HepG2 (cell line): ENCODE measurements around the gene PTGIS. TPM values are rescaled to one million over a fixed set of nuclear protein-coding genes. Genes with fewer than 3 reads are reported as not detected.

Experiments used
- ATAC-seq: fragments of 200-7000 bp; cut with Tn5 transposase; 3 replicates; pipeline ENCODE4 v1.9.1; 2020; ENCODE audit warnings: mild to moderate bottlenecking, moderate library complexity
- BruUV-seq: library from RNA; stranded (reverse); fragments of 400-500 nt; replicated peaks from 2 replicates; lab custom pipeline; 2021; lab: Mats Ljungman, UMichigan
- CTCF ChIA-PET: fragments of 300-600 bp; formaldehyde crosslinking; extraction: SDS; loops from one replicate; lab custom pipeline; 2021; ENCODE audit warnings: low total read pairs, inconsistent platforms, low intra/inter-chr PET ratio; lab: Yijun Ruan, JAX
- POLR2A ChIA-PET: fragments of 350-600 bp; sonication (Branson Sonifier 250); formaldehyde crosslinking; loops from one replicate; lab custom pipeline; 2020; ENCODE audit warnings: antibody characterized with exemption, inconsistent platforms; lab: Yijun Ruan, JAX
- DNase-seq: peaks from one replicate; pipeline ENCODE4 v3.0.0-alpha.2; 2015; ENCODE audit warnings: low spot score
- FAIRE-seq: peaks from 3 replicates; lab custom pipeline; 2011; peaks lifted over from hg19 to GRCh38; lab: Jason Lieb, UNC
- H2AFZ ChIP-seq: one replicate; pipeline ENCODE4 v1.6.1; 2011; ENCODE audit warnings: low read length, inconsistent platforms
- H3K27ac ChIP-seq: fragments of 300-600 bp; 3 replicates; pipeline ENCODE4 v1.8.0; 2011; ENCODE audit warnings: mixed run types, mild to moderate bottlenecking, mixed read lengths, low read length, inconsistent platforms; ENCODE audit not compliant: insufficient read depth; ENCODE audit errors: extremely low read length
- H3K27me3 ChIP-seq, 2 experiments: fragments of 200-600 bp in 1 of 2; 2 replicates in 1 of 2; 3 replicates in 1 of 2; pipeline versions ENCODE4 v1.6.0 to v1.8.0; 2011; ENCODE audit warnings: low read length in 2 of 2, mild to moderate bottlenecking in 2 of 2, moderate library complexity in 2 of 2, inconsistent platforms in 1 of 2; ENCODE audit not compliant: insufficient read depth in 2 of 2, control insufficient read depth in 1 of 2
- H3K36me3 ChIP-seq, 2 experiments: fragments of 200-600 bp in 1 of 2; replicated peaks in 1 of 2; 2 replicates in 1 of 2; 3 replicates in 1 of 2; pipeline versions ENCODE4 v1.5.1 to v1.8.0; 2011; ENCODE audit warnings: low read length in 2 of 2, inconsistent platforms in 1 of 2; ENCODE audit not compliant: insufficient read depth in 2 of 2, control insufficient read depth in 1 of 2
- H3K4me1 ChIP-seq: 2 replicates; pipeline ENCODE4 v1.5.1; 2012; ENCODE audit warnings: low read length, inconsistent platforms; ENCODE audit not compliant: insufficient read depth
- H3K4me2 ChIP-seq: 2 replicates; pipeline ENCODE4 v1.6.0; 2011; ENCODE audit warnings: low read depth, low read length, inconsistent platforms
- H3K4me3 ChIP-seq, 3 experiments: fragments of 200-600 bp in 1 of 3; sonication (generic), shearing (Covaris generic) in 1 of 3; replicated peaks in 1 of 3; 2 replicates each; pipeline ENCODE4 v1.5.1; 2011 to 2016; ENCODE audit warnings: low read length in 3 of 3, inconsistent platforms in 2 of 3, low read depth in 2 of 3, mild to moderate bottlenecking in 2 of 3, control low read depth in 1 of 3, mixed read lengths in 1 of 3; ENCODE audit not compliant: insufficient read depth in 1 of 3
- H3K79me2 ChIP-seq: one replicate; pipeline ENCODE4 v1.6.1; 2011; ENCODE audit warnings: low read length, inconsistent platforms; ENCODE audit not compliant: insufficient read depth
- H3K9ac ChIP-seq: 2 replicates; pipeline ENCODE4 v1.6.0; 2011; ENCODE audit warnings: mild to moderate bottlenecking, low read depth, low read length, inconsistent platforms; ENCODE audit not compliant: insufficient read depth
- H3K9me3 ChIP-seq: 2 replicates; pipeline ENCODE4 v1.5.1; 2012; ENCODE audit warnings: mild to moderate bottlenecking, low read length
- H4K20me1 ChIP-seq: 2 replicates; pipeline ENCODE4 v1.6.0; 2011; ENCODE audit warnings: inconsistent platforms, mild to moderate bottlenecking, low read length, moderate library complexity; ENCODE audit not compliant: insufficient read depth
- CEBPG ChIP-seq: IDR thresholded peaks from 2 replicates; pipeline ENCODE4 v1.6.1; 2016
- DPF2 ChIP-seq: sonication (generic); formaldehyde crosslinking; IDR thresholded peaks from 2 replicates; pipeline ENCODE4 v1.4.0; 2020; ENCODE audit warnings: mild to moderate bottlenecking, low read depth, missing genetic modification reagents, borderline replicate concordance
- DR1 ChIP-seq: sonication (generic); formaldehyde crosslinking; IDR thresholded peaks from 2 replicates; pipeline ENCODE4 v1.8.0; 2021; ENCODE audit warnings: mild to moderate bottlenecking, missing genetic modification reagents, inconsistent platforms
- ERF ChIP-seq: IDR thresholded peaks from 2 replicates; pipeline ENCODE4 v1.6.1; 2018; ENCODE audit warnings: missing biosample characterization, missing genetic modification reagents
- GFI1 ChIP-seq: sonication (generic); formaldehyde crosslinking; IDR thresholded peaks from 2 replicates; pipeline ENCODE4 v1.5.0; 2020; ENCODE audit warnings: missing genetic modification reagents, mild to moderate bottlenecking, borderline replicate concordance
- HNF4A ChIP-seq: sonication (generic); formaldehyde crosslinking; IDR thresholded peaks from 2 replicates; pipeline ENCODE4 v1.4.0; 2020; ENCODE audit warnings: missing genetic modification reagents
- HNRNPL ChIP-seq: fragments of 200-400 bp; formaldehyde crosslinking; IDR thresholded peaks from 2 replicates; pipeline ENCODE4 v1.6.1; 2017; ENCODE audit warnings: mild to moderate bottlenecking, low read depth, low read length
- NAIF1 ChIP-seq: sonication (generic); formaldehyde crosslinking; IDR thresholded peaks from 2 replicates; pipeline ENCODE4 v1.5.0; 2020; ENCODE audit warnings: mild to moderate bottlenecking, missing genetic modification reagents, borderline replicate concordance
- NFYC ChIP-seq: IDR thresholded peaks from 2 replicates; pipeline ENCODE4 v1.6.1; 2016; ENCODE audit warnings: missing genetic modification reagents, missing compliant biosample characterization
- ONECUT2 ChIP-seq: sonication (generic); formaldehyde crosslinking; IDR thresholded peaks from 2 replicates; pipeline ENCODE4 v1.4.0; 2020; ENCODE audit warnings: missing genetic modification reagents
- RARA ChIP-seq: IDR thresholded peaks from 2 replicates; pipeline ENCODE4 v1.6.1; 2016; ENCODE audit warnings: missing genetic modification reagents, missing compliant biosample characterization
- RXRA ChIP-seq: sonication (generic); formaldehyde crosslinking; IDR thresholded peaks from 2 replicates; pipeline ENCODE4 v1.5.1; 2020; ENCODE audit warnings: missing genetic modification reagents
- RXRB ChIP-seq: IDR thresholded peaks from 2 replicates; pipeline ENCODE4 v1.6.1; 2016; ENCODE audit warnings: borderline replicate concordance, missing genetic modification reagents, missing compliant biosample characterization
- SKI ChIP-seq: fragments of 450-650 bp; IDR thresholded peaks from one replicate; pipeline ENCODE4 v1.6.1; 2018; ENCODE audit warnings: mild to moderate bottlenecking; ENCODE audit not compliant: partially characterized antibody
- ZFP36L2 ChIP-seq: sonication (generic); formaldehyde crosslinking; IDR thresholded peaks from 2 replicates; pipeline ENCODE4 v1.4.0; 2020; ENCODE audit warnings: missing genetic modification reagents
- ZKSCAN8 ChIP-seq: IDR thresholded peaks from 2 replicates; pipeline ENCODE4 v1.6.1; 2016; ENCODE audit warnings: borderline replicate concordance, missing genetic modification reagents, missing compliant biosample characterization
- ZNF326 ChIP-seq: sonication (generic); formaldehyde crosslinking; IDR thresholded peaks from 2 replicates; pipeline ENCODE4 v1.4.0; 2020; ENCODE audit warnings: missing genetic modification reagents, borderline replicate concordance
- ZNF616 ChIP-seq: sonication (generic); formaldehyde crosslinking; IDR thresholded peaks from 2 replicates; pipeline ENCODE4 v1.5.0; 2020; ENCODE audit warnings: low read depth, mild to moderate bottlenecking, missing genetic modification reagents
- ZNF713 ChIP-seq: sonication (generic); formaldehyde crosslinking; IDR thresholded peaks from 2 replicates; pipeline ENCODE4 v1.4.0; 2020; ENCODE audit warnings: mild to moderate bottlenecking, missing genetic modification reagents
- WGBS: methylation state at CpG from one replicate; pipeline ENCODE4 v1.1.6; 2017; ENCODE audit warnings: low lambda C conversion rate; 5-methylcytosine and 5-hydroxymethylcytosine counted together
- in situ Hi-C: cut with HindIII; loops from 2 replicates; pipeline ENCODE4 v1.10.0; 2017; ENCODE audit warnings: low pct_unique_long_range_greater_than_20kb; ENCODE audit not compliant: extremely low pct_ligation_motif_present
- intact Hi-C: fragments of 100-400 bp; cut with micrococcal nuclease; formaldehyde crosslinking; loops from one replicate; pipeline ENCODE4 v1.10.0; 2022; ENCODE audit not compliant: unreplicated experiment
- polyA plus RNA-seq, 8 experiments: library from polyadenylated mRNA; depleted of rRNA in 3 of 8; stranded (reverse) in 7 of 8; unstranded in 1 of 8; fragments of >200 nt; fragmentation: Illumina TruSeq in 4 of 8; extraction: Trizol in 4 of 8; gene quantifications; 2 replicates each; pipeline versions ENCODE4 v1.2.1 to v1.2.3, GENCODE V29; 2011 to 2016; ENCODE audit warnings: low read depth in 4 of 8, missing spikeins in 1 of 8, mixed read lengths in 1 of 8; ENCODE audit not compliant: insufficient read depth in 1 of 8
- total RNA-seq, 5 experiments: library from RNA; depleted of rRNA; stranded (reverse); fragments of >200 nt; fragmentation: Illumina TruSeq; extraction: Trizol; gene quantifications; 2 replicates each; pipeline ENCODE4 v1.2.3, GENCODE V29; 2016; ENCODE audit warnings: low read depth in 1 of 5
- TF ChIP-seq, protein P1 (sequence below): IDR thresholded peaks from 2 replicates; pipeline ENCODE4 v1.6.1; 2016
- TF ChIP-seq, protein P2 (sequence below): sonication (generic); formaldehyde crosslinking; IDR thresholded peaks from 2 replicates; pipeline ENCODE4 v1.4.0; 2020; ENCODE audit warnings: mild to moderate bottlenecking, low read depth, missing genetic modification reagents
- TF ChIP-seq, protein P3 (sequence below): sonication (generic); formaldehyde crosslinking; IDR thresholded peaks from 2 replicates; pipeline ENCODE4 v1.5.1; 2020; ENCODE audit warnings: missing genetic modification reagents, mild to moderate bottlenecking, borderline replicate concordance

PTGIS gene
- total and polyA plus RNA-seq, 2 of the 13 experiments (the other 11 are each of a cell fraction or from before 2014, with no cell fraction given): not detected

DNA sequence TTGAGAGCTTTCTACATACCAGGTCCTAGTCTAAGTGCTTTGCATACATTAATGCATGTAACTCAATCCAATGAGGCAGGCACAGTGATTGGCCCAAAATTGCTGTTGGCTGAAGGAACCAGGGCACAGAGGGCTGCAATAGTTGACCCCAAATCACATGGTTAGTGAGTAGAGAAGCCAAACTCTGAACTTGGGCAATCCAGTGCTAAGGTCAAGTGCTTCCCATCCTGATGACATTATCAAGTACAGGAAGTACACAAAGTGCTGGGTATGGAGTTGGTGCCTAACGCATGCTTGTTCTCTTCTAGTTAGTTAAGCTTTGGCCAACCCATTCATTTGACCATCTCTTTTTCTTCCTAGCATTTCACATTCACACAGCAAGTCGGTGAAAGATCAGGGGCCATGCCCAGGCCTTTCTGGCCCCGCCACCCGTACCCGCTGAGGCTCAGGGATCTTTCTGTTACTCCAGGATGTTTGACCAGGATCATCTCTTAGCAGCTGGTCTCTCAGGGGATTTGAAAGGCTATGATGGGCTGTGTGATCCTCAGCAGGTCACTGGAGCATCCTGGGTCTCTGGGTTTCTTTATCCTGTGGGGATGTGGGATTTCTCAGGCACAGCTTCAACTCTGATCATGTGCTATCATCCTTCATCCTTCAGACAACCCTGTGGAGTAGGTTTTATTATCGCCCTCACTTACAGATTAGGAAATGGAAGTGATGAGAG lies 92.5 kb downstream of the PTGIS start:
- ATAC-seq: no peak
- no peak for DNase-seq
- BruUV-seq: no TSS peak
- TF ChIP-seq NFYC (CRISPR knock-in tag) (no peak), DPF2 (CRISPR knock-in tag) (no peak), ZNF616 (CRISPR knock-in tag) (no peak), SKI (peak; percentile 57), ZNF326 (no peak), HNF4A (CRISPR knock-in tag) (peak; percentile 31; the same call in 1 of the 2 replicates), RXRB (CRISPR knock-in tag) (0 out of 2 replicates have a peak, but pooled peaks have one; percentile 11), ERF (CRISPR knock-in tag) (no peak), GFI1 (CRISPR knock-in tag) (no peak), NAIF1 (CRISPR knock-in tag) (no peak), ZKSCAN8 (0 out of 2 replicates have a peak, but pooled peaks have one; percentile 36), CEBPG (0 out of 2 replicates have a peak, but pooled peaks have one; percentile 6), ONECUT2 (CRISPR knock-in tag) (no peak), ZNF713 (CRISPR knock-in tag) (no peak), ZFP36L2 (CRISPR knock-in tag) (no peak), RARA (CRISPR knock-in tag) (peak; percentile 61), HNRNPL (no peak), RXRA (no peak; the same call in 1 of the 2 replicates), DR1 (CRISPR knock-in tag) (no peak)
- TF ChIP-seq, protein P1, sequence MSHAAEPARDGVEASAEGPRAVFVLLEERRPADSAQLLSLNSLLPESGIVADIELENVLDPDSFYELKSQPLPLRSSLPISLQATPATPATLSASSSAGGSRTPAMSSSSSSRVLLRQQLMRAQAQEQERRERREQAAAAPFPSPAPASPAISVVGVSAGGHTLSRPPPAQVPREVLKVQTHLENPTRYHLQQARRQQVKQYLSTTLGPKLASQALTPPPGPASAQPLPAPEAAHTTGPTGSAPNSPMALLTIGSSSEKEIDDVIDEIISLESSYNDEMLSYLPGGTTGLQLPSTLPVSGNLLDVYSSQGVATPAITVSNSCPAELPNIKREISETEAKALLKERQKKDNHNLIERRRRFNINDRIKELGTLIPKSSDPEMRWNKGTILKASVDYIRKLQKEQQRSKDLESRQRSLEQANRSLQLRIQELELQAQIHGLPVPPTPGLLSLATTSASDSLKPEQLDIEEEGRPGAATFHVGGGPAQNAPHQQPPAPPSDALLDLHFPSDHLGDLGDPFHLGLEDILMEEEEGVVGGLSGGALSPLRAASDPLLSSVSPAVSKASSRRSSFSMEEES (CRISPR knock-in tag): 0 out of 2 replicates have a peak, but pooled peaks have one; percentile 42
- TF ChIP-seq, protein P2, sequence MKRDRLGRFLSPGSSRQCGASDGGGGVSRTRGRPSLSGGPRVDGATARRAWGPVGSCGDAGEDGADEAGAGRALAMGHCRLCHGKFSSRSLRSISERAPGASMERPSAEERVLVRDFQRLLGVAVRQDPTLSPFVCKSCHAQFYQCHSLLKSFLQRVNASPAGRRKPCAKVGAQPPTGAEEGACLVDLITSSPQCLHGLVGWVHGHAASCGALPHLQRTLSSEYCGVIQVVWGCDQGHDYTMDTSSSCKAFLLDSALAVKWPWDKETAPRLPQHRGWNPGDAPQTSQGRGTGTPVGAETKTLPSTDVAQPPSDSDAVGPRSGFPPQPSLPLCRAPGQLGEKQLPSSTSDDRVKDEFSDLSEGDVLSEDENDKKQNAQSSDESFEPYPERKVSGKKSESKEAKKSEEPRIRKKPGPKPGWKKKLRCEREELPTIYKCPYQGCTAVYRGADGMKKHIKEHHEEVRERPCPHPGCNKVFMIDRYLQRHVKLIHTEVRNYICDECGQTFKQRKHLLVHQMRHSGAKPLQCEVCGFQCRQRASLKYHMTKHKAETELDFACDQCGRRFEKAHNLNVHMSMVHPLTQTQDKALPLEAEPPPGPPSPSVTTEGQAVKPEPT (CRISPR knock-in tag): no peak
- TF ChIP-seq, protein P3, sequence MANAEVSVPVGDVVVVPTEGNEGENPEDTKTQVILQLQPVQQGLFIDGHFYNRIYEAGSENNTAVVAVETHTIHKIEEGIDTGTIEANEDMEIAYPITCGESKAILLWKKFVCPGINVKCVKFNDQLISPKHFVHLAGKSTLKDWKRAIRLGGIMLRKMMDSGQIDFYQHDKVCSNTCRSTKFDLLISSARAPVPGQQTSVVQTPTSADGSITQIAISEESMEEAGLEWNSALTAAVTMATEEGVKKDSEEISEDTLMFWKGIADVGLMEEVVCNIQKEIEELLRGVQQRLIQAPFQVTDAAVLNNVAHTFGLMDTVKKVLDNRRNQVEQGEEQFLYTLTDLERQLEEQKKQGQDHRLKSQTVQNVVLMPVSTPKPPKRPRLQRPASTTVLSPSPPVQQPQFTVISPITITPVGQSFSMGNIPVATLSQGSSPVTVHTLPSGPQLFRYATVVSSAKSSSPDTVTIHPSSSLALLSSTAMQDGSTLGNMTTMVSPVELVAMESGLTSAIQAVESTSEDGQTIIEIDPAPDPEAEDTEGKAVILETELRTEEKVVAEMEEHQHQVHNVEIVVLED (CRISPR knock-in tag): no peak

More for the DNA sequence above, 92.5 kb downstream of the PTGIS start:
- Histone ChIP-seq H3K4me3 (no peak overlapping the region), H3K9ac (no peak overlapping the region), H3K79me2 (no peaks in the 10 kb centered on the region), H3K36me3 (no peaks in the 10 kb centered on the region), H3K27me3 (peaks cover 4 to 12% of the 10 kb centered on the region in 2 experiments; a peak in 3 of 5 replicates), H3K9me3 (no peaks in the 10 kb centered on the region), H4K20me1 (peaks cover 12% of the 10 kb centered on the region; the same call in 1 of the 2 replicates), H2AFZ (no peak overlapping the region), H3K27ac (no peak overlapping the region), H3K4me1 (peaks cover 40% of the 10 kb centered on the region), H3K4me2 (no peak overlapping the region)
- POLR2A ChIA-PET: no interaction called here
- CTCF ChIA-PET: no interaction called here
- no peak for FAIRE-seq
- in situ Hi-C loops: no loop called here
- intact Hi-C loops: no loop called here
- 29% methylated on average over 6 of the region's 6 CpGs for WGBS
